Liver (tissue), 3 donors: Measurements from ENCODE around the gene SASH1.
A peak's percentile ranks its signal among the peaks of the same experiment; 100 is the strongest.

Experiments
- CTCF ChIP-seq: fragments of 150-350 bp; IDR thresholded peaks from 2 replicates; pipeline ENCODE4 v1.5.1; 2017; ENCODE audit warnings: improper control_type of control experiment, low read depth, low read length; ENCODE audit not compliant: missing input control
- MAX ChIP-seq: IDR thresholded peaks from 2 replicates; pipeline ENCODE4 v1.6.1; 2016; ENCODE audit warnings: antibody characterized with exemption
- NR2F2 ChIP-seq: IDR thresholded peaks from 2 replicates; pipeline ENCODE4 v1.6.1; 2016; ENCODE audit warnings: antibody characterized with exemption
- REST ChIP-seq: IDR thresholded peaks from 2 replicates; pipeline ENCODE4 v1.6.1; 2016; ENCODE audit warnings: antibody characterized with exemption, mild to moderate bottlenecking
- donor health status: healthy.
- donor health status: healthy.

GRCh38 chr6:148342350-148343046 lies at the start of gene SASH1:
- TF ChIP-seq REST (peak; percentile 35), CTCF (no peak), MAX (peak; percentile 86), NR2F2 (no peak)
